Measurements from ENCODE around the gene TXLNG.

DNA sequence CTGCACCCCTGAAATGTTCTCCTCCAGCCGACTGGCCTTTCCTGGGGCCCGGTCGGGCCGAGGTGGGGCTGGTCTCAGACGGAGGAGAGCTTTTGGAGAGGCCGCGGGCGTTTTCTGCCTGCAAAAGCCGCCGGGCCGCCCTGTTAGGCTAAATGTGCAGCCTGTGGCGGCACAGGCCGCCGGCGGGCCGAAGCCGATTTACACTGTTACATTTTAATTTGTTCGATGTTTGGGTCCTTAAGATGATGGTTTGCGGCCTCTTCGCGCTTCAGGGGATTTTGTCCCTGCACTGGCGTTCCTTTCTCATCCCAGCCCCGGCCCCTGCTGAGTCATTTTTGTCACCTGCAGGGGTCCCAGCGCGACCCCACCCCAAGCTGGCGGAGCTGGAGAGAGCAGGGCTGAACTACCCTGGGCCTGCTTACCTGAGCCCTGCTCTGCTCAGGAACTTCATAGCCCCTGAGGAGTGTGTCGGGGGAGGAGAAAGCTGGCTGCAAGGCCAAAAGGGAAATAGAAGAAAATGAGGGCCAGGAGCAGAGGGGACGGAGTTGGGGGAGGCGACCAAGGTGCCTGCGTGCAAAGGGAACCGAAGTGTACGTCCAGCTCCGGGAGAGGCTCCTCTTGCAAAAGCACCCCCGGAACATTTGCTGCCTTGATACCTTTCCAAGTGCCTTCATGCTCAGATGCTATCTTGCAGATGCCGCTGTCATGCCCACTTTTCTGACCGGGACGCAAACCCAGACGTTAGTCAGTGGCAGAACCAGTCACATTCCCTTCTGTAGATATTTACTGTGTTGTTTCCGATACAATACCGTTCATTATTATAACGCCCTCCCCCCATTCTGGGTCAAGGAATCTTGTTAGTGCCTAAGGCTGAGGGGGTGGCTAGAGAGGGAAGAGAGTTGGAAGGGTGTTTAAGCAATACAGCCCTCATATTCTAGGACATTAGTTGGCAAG is 84.9 kb downstream of the TXLNG start:
- TF ChIP-seq, protein P1, sequence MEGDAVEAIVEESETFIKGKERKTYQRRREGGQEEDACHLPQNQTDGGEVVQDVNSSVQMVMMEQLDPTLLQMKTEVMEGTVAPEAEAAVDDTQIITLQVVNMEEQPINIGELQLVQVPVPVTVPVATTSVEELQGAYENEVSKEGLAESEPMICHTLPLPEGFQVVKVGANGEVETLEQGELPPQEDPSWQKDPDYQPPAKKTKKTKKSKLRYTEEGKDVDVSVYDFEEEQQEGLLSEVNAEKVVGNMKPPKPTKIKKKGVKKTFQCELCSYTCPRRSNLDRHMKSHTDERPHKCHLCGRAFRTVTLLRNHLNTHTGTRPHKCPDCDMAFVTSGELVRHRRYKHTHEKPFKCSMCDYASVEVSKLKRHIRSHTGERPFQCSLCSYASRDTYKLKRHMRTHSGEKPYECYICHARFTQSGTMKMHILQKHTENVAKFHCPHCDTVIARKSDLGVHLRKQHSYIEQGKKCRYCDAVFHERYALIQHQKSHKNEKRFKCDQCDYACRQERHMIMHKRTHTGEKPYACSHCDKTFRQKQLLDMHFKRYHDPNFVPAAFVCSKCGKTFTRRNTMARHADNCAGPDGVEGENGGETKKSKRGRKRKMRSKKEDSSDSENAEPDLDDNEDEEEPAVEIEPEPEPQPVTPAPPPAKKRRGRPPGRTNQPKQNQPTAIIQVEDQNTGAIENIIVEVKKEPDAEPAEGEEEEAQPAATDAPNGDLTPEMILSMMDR (IDR thresholded peaks at IDR 0.05; ENCODE audit: insufficient read depth, low read length): no peak
- no peak for TF ChIP-seq POLR2AphosphoS5 (IDR thresholded peaks at IDR 0.05; ENCODE audit: low read depth)
- TF ChIP-seq, protein P2, sequence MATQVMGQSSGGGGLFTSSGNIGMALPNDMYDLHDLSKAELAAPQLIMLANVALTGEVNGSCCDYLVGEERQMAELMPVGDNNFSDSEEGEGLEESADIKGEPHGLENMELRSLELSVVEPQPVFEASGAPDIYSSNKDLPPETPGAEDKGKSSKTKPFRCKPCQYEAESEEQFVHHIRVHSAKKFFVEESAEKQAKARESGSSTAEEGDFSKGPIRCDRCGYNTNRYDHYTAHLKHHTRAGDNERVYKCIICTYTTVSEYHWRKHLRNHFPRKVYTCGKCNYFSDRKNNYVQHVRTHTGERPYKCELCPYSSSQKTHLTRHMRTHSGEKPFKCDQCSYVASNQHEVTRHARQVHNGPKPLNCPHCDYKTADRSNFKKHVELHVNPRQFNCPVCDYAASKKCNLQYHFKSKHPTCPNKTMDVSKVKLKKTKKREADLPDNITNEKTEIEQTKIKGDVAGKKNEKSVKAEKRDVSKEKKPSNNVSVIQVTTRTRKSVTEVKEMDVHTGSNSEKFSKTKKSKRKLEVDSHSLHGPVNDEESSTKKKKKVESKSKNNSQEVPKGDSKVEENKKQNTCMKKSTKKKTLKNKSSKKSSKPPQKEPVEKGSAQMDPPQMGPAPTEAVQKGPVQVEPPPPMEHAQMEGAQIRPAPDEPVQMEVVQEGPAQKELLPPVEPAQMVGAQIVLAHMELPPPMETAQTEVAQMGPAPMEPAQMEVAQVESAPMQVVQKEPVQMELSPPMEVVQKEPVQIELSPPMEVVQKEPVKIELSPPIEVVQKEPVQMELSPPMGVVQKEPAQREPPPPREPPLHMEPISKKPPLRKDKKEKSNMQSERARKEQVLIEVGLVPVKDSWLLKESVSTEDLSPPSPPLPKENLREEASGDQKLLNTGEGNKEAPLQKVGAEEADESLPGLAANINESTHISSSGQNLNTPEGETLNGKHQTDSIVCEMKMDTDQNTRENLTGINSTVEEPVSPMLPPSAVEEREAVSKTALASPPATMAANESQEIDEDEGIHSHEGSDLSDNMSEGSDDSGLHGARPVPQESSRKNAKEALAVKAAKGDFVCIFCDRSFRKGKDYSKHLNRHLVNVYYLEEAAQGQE (IDR thresholded peaks at IDR 0.05; ENCODE audit: insufficient replicate concordance, low read depth): no peak

All from HL-60 (cell line).